NCI-H187 treated with DMSO at 0.1 percent for 48 hours (cell line): ENCODE measurements around the gene CFAP20DC.
"Not testable (repeated sequence)": the region's sequence is repeated elsewhere in the genome, so short reads cannot be mapped to it uniquely, and the experiment has no call there.

Source experiments
- DNase-seq: peaks from one replicate; lab custom pipeline; 2025; lab: John Stamatoyannopoulos, UW

Gene CFAP20DC

GRCh38 chr3:58963928-58964503, 85.8 kb downstream of the CFAP20DC start:
- no peak for DNase-seq

GRCh38 chr3:58962816-58963215, 87.0 kb downstream of the CFAP20DC start:
- DNase-seq = no peak

GRCh38 chr3:58962040-58962651, 87.7 kb downstream of the CFAP20DC start:
- DNase-seq = no peak

GRCh38 chr3:58955308-58955707, 94.5 kb downstream of the CFAP20DC start:
- DNase-seq = no peak

- no peak for DNase-seq
Observed at GRCh38 chr3:58953288-58953687, 96.5 kb downstream of the CFAP20DC start.

GRCh38 chr3:58952128-58952917, 97.5 kb downstream of the CFAP20DC start:
- DNase-seq = no peak

GRCh38 chr3:58948018-58948417, 101.8 kb downstream of the CFAP20DC start:
- DNase-seq = no peak

GRCh38 chr3:58946875-58947274, 103.0 kb downstream of the CFAP20DC start:
- DNase-seq = no peak

- no peak for DNase-seq
Observed at GRCh38 chr3:58938057-58938456, 111.8 kb downstream of the CFAP20DC start.

- DNase-seq = no peak
Observed at GRCh38 chr3:58924578-58924977, 125.2 kb downstream of the CFAP20DC start.

- DNase-seq = no peak
Observed at GRCh38 chr3:58900386-58900785, 149.4 kb downstream of the CFAP20DC start.

- no peak for DNase-seq
Observed at GRCh38 chr3:58899953-58900298, 149.9 kb downstream of the CFAP20DC start.

- no peak for DNase-seq
Observed at GRCh38 chr3:58899159-58899952, 150.5 kb downstream of the CFAP20DC start.

- DNase-seq = no peak
Observed at GRCh38 chr3:58898513-58898912, 151.3 kb downstream of the CFAP20DC start.

- DNase-seq = no peak
Observed at GRCh38 chr3:58897646-58898045, 152.2 kb downstream of the CFAP20DC start.

GRCh38 chr3:58895678-58896077, 154.1 kb downstream of the CFAP20DC start:
- not testable (repeated sequence) for DNase-seq

- not testable (repeated sequence) for DNase-seq
Observed at GRCh38 chr3:58892526-58892925, 157.3 kb downstream of the CFAP20DC start.

- DNase-seq = no peak
Observed at GRCh38 chr3:58888087-58888486, 161.7 kb downstream of the CFAP20DC start.

GRCh38 chr3:58884453-58884852, 165.4 kb downstream of the CFAP20DC start:
- DNase-seq = no peak

GRCh38 chr3:58880182-58880581, 169.6 kb downstream of the CFAP20DC start:
- DNase-seq = no peak

GRCh38 chr3:58874795-58875194, 175.0 kb downstream of the CFAP20DC start:
- DNase-seq = no peak

GRCh38 chr3:58874248-58874741, 175.5 kb downstream of the CFAP20DC start:
- DNase-seq = peak; percentile 24
